Lung (tissue), 12 donors: ENCODE measurements around the gene TOPORS. TPM values are rescaled to one million over a fixed set of nuclear protein-coding genes. Genes with fewer than 3 reads are reported as not detected.

Experiments
- ATAC-seq: fragments of 200-7000 bp; cut with Tn5 transposase; one replicate; pipeline ENCODE4 v1.9.1; 2020; ENCODE audit warnings: moderate number of reproducible peaks; ENCODE audit not compliant: insufficient read depth, low FRiP score
- DNase-seq, 3 donors: peaks; one replicate each; pipeline ENCODE4 v3.0.0-alpha.2; 2013 to 2017
- H3K27ac ChIP-seq, 2 donors: one replicate each; pipeline ENCODE4 v1.5.1; 2013; ENCODE audit warnings: mild to moderate bottlenecking in 2 of 2, moderate library complexity in 2 of 2, control low read depth in 1 of 2, inconsistent platforms in 1 of 2, low read depth in 1 of 2, low read length in 1 of 2
- H3K27me3 ChIP-seq, 3 donors: one replicate each; pipeline ENCODE4 v1.5.1; 2013; ENCODE audit warnings: low read length in 2 of 3; ENCODE audit not compliant: control insufficient read depth in 3 of 3, insufficient read depth in 3 of 3
- H3K36me3 ChIP-seq, 4 donors: one replicate each; pipeline ENCODE4 v1.5.1; 2013; ENCODE audit warnings: low read length in 4 of 4, mild to moderate bottlenecking in 1 of 4, moderate library complexity in 1 of 4; ENCODE audit not compliant: control insufficient read depth in 4 of 4, insufficient read depth in 4 of 4
- H3K4me1 ChIP-seq, 5 donors: one replicate each; pipeline ENCODE4 v1.5.1; 2013; ENCODE audit warnings: low read length in 5 of 5, mild to moderate bottlenecking in 2 of 5, moderate library complexity in 1 of 5; ENCODE audit not compliant: control insufficient read depth in 5 of 5, insufficient read depth in 5 of 5
- H3K4me3 ChIP-seq: one replicate; pipeline ENCODE4 v1.5.1; 2013; ENCODE audit warnings: mild to moderate bottlenecking, control low read depth, moderate library complexity
- H3K9ac ChIP-seq, 2 donors: one replicate each; pipeline ENCODE4 v1.5.1; 2013; ENCODE audit warnings: low read length in 2 of 2, control low read depth in 1 of 2; ENCODE audit not compliant: insufficient read depth in 1 of 2
- H3K9me3 ChIP-seq, 4 donors: one replicate each; pipeline ENCODE4 v1.5.1; 2013; ENCODE audit warnings: low read length in 3 of 4, mild to moderate bottlenecking in 1 of 4, moderate library complexity in 1 of 4; ENCODE audit not compliant: control insufficient read depth in 4 of 4, insufficient read depth in 3 of 4
- WGBS, 2 donors: extraction: QIAGEN DNeasy Blood & Tissue Kit; methylation state at CpG; one replicate each; pipeline ENCODE4 v1.1.7; 2013; 5-methylcytosine and 5-hydroxymethylcytosine counted together
- polyA plus RNA-seq, 2 donors: library from polyadenylated mRNA; stranded (reverse); fragments of 200-250 nt; gene quantifications; one replicate each; pipeline ENCODE4 v1.2.1, GENCODE V29; 2013
- total RNA-seq, 2 donors: library from RNA; depleted of rRNA in 1 of 2; stranded (reverse); fragments of >200 nt in 1 of 2; gene quantifications; one replicate each; pipeline ENCODE4 v1.2.1, GENCODE V29; 2014 to 2021
- TF ChIP-seq, protein P1 (sequence below): IDR thresholded peaks from 2 replicates; pipeline ENCODE4 v1.5.1; 2012; ENCODE audit warnings: mild to moderate bottlenecking; ENCODE audit errors: control extremely low read depth, extremely low read depth
- donor health status: control.
- donor health status: control.
- donor health status: Bipolar disorder and iron deficiency.
- donor health status: healthy.
- donor health status: DM: yes; HTN: yes; CAD: no.

TOPORS gene
- total and polyA plus RNA-seq, 4 donors, result 6.3 to 31.4 (median 9.2) TPM

DNA sequence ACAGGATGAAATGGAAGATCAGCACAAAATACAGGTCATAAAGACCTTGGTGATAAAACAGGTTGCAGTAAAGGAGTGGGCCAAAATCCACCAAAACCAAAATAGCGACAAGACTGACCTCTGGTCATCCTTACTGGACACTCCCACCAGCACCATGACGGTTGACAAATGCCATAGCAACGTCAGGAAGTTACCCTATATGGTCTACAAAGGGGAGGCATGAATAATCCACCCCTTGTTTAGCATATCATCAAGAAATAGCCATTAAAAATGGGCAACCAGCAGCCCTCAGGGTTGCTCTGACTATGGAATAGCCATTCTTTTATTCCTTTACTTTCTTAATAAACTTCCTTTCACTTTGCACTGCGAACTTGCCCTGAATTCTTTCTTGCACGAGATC lies 26.6 kb upstream of the TOPORS start:
- H3K4me3 ChIP-seq, result no peak overlapping the region
- DNase-seq (no peak), ATAC-seq (no peak)
- no peaks in the 10 kb centered on the region for H3K9me3 ChIP-seq
- no peaks in the 10 kb centered on the region for H3K36me3 ChIP-seq
- TF ChIP-seq, protein P1, sequence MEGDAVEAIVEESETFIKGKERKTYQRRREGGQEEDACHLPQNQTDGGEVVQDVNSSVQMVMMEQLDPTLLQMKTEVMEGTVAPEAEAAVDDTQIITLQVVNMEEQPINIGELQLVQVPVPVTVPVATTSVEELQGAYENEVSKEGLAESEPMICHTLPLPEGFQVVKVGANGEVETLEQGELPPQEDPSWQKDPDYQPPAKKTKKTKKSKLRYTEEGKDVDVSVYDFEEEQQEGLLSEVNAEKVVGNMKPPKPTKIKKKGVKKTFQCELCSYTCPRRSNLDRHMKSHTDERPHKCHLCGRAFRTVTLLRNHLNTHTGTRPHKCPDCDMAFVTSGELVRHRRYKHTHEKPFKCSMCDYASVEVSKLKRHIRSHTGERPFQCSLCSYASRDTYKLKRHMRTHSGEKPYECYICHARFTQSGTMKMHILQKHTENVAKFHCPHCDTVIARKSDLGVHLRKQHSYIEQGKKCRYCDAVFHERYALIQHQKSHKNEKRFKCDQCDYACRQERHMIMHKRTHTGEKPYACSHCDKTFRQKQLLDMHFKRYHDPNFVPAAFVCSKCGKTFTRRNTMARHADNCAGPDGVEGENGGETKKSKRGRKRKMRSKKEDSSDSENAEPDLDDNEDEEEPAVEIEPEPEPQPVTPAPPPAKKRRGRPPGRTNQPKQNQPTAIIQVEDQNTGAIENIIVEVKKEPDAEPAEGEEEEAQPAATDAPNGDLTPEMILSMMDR, result no peak
- no peak overlapping the region for H3K9ac ChIP-seq
- no peaks in the 10 kb centered on the region for H3K4me1 ChIP-seq
- H3K27me3 ChIP-seq, result peaks cover 0 to 10% (median 0%) of the 10 kb centered on the region in 3 donors
- 59 to 74% methylated on average over 5 of the region's 5 CpGs for WGBS, 2 donors
- no peak overlapping the region for H3K27ac ChIP-seq

- H3K9me3 ChIP-seq, result no peaks in the 10 kb centered on the region
- no peak for DNase-seq
- H3K9ac ChIP-seq, result no peak overlapping the region
- H3K4me1 ChIP-seq, result peaks cover 0 to 5% (median 0%) of the 10 kb centered on the region in 5 donors
- no peak for ATAC-seq
- peaks cover 0 to 10% (median 0%) of the 10 kb centered on the region in 3 donors for H3K27me3 ChIP-seq
- 89 to 92% methylated on average over 3 of the region's 3 CpGs for WGBS, 2 donors
- TF ChIP-seq, protein P1, result no peak
- H3K36me3 ChIP-seq, result no peaks in the 10 kb centered on the region
- H3K27ac ChIP-seq, result no peak overlapping the region
- no peak overlapping the region for H3K4me3 ChIP-seq
These were observed 24.9 kb upstream of the TOPORS start for GRCh38 chr9:32577316-32577715.

- ATAC-seq, result no peak
- Histone ChIP-seq H3K4me3 (no peak overlapping the region), H3K27me3 (peaks cover 0 to 10% (median 0%) of the 10 kb centered on the region in 3 donors), H3K9ac (no peak overlapping the region), H3K4me1 (peaks cover 0 to 21% (median 5%) of the 10 kb centered on the region in 5 donors), H3K9me3 (no peaks in the 10 kb centered on the region), H3K36me3 (peaks cover 0 to 3% (median 1%) of the 10 kb centered on the region in 4 donors), H3K27ac (no peak overlapping the region)
- TF ChIP-seq, protein P1, result no peak
- WGBS, 2 donors, result 40 to 76% methylated on average over 1 of the region's 1 CpG
- no peak for DNase-seq
These were observed 22.5 kb upstream of the TOPORS start for GRCh38 chr9:32574858-32575257.

DNA sequence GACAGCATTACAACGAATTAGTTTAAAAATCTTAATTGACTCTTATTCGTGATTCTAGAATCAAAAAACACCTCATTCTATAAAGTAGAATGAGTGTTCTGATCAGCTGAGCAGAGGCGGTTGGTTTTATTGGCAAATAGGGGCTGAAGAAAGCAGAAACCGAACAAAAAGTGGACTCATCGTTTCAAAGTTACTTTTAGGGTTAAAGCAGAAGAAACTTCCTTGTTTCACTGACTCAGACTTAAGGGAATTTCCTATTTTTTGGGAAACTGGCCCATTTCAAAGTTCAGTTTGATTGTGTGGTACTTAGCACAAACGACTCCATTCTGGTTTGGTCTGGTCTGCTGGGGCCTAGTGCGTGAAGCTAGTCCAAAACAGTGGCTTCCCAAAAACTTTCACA lies 21.4 kb upstream of the TOPORS start:
- Histone ChIP-seq H3K4me3 (no peak overlapping the region), H3K9ac (no peak overlapping the region)

More for the DNA sequence above, 21.4 kb upstream of the TOPORS start:
- peaks cover 0 to 21% (median 5%) of the 10 kb centered on the region in 5 donors for H3K4me1 ChIP-seq
- 86 to 87% methylated on average over 7 of the region's 7 CpGs for WGBS, 2 donors
- H3K9me3 ChIP-seq, result no peaks in the 10 kb centered on the region
- no peak overlapping the region for H3K27ac ChIP-seq
- no peak for ATAC-seq
- DNase-seq, result no peak
- TF ChIP-seq, protein P1, result no peak
- peaks cover 0 to 7% (median 0%) of the 10 kb centered on the region in 3 donors for H3K27me3 ChIP-seq
- peaks cover 0 to 4% (median 2%) of the 10 kb centered on the region in 4 donors for H3K36me3 ChIP-seq
